ACHN (cell line): ENCODE data around the gene PAN3.

ENCODE experiments used
- DNase-seq: peaks from one replicate; pipeline ENCODE4 v3.0.0-alpha.2; 2015
- in situ Hi-C: cut with HindIII; loops from 2 replicates; pipeline ENCODE4 v1.10.0; 2017; ENCODE audit warnings: low sequenced_read_pairs, low pct_ligation_motif_present, low pct_unique_long_range_greater_than_20kb

The PAN3 gene

GRCh38 chr13:28199089-28199488, 60.7 kb downstream of the PAN3 start:
- in situ Hi-C loops: no loop called here

DNA sequence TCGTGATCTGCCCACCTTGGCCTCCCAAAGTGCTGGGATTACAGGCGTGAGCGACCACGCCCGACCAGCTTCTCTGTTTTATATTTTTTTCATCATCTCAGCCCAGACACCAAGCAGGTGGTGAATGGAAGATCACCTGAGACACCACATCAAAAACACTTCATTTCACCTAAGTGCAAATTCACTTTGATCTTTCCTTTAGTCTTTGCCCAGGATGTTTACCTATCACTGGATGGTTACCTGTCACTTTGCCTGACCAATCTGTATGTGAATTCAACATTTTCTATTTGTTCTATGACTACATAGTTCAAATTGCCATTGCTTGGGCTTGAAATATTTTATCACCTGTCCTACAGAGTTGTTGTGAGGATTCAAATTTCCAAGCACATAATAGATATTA, 65.7 kb downstream of the PAN3 start:
- no peak for DNase-seq
- in situ Hi-C loops: no loop called here

More at GRCh38 chr13:28199089-28199488, 60.7 kb downstream of the PAN3 start:
- no peak for DNase-seq

- in situ Hi-C loops: no loop called here
- DNase-seq: no peak
Observed at GRCh38 chr13:28204690-28205443, 66.5 kb downstream of the PAN3 start.

- DNase-seq: no peak
- in situ Hi-C loops: no loop called here
Observed at GRCh38 chr13:28218679-28219078, 80.3 kb downstream of the PAN3 start.

GRCh38 chr13:28219408-28220099, 81.2 kb downstream of the PAN3 start:
- in situ Hi-C loops: no loop called here
- DNase-seq: no peak

DNA sequence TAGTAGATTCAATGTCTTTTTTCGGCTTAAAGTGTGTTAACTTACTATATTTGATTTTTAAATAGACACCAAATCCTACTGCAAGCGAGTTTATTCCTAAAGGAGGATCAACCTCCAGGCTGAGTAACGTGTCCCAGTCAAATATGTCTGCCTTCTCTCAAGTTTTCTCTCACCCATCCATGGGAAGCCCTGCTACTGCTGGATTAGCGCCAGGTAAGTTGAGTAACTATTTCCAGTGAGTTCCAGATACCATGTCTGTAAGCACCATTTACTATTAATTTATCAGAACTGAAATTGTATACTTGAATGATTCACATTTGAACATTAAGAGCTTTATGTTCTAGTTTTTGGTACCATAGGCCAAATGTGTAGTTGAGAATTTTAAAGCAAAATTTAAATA, 81.8 kb downstream of the PAN3 start:
- in situ Hi-C loops: no loop called here

DNA sequence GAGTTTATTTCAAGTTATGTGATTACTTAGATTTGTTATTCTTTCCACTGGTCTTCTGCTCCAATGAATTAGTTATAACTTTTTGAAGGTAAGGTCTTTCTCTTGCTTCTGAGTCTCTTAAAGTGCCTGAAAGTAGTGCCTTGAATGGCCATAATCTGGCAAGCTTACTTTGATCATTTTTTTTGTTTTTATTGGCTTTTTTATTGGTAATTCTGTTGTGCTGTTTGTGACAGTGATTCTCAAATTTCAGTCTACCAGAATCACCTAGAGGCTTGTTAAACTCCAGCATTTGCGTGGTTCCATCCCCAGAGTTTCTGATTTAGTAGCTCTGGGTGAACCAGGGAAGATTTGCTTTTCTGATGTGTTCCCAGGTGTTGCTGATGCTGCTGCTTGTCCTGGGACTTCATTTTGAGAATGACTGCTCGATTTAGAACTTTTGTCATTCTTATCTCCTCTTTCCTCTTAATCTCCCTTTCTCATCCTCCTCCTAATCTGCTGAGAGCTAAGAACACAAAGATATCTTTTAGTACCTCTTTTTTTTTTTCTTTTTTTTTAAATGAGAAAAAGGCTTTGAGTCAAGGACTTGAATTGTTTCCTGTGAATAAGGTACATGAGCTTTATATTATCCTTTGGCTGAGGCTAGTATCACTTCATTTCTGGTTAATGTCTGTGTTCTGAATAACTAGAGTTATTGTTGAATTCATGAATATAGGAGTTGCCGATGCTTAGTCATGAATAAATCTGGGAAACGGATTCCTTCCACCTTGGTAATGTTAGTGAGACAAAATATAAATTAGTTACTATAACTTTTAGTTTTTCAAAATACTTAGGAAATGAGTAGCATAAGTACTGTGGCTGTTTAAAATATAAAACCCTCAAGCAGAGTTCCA, 91.4 kb downstream of the PAN3 start:
- in situ Hi-C loops: no loop called here
- no peak for DNase-seq

More for the DNA sequence above, 81.8 kb downstream of the PAN3 start:
- no peak for DNase-seq

DNA sequence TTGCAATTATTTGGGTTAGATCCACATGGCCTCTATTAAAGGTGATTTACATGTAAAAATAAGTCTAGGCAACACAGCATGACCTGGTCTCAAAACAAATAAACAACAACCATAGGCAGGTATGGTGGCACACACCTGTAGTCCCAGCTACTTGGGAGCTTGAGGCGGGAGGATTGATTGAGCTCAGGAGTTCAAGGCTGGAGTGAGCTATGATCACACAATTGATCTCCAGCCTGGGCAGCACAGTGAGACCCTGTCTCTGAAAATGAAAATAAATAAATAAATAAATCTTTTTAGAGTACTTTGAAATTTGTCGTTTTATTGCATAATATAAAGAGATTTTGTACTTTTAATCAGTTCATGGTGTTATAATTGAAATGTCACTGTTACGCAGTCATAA, 93.3 kb downstream of the PAN3 start:
- no peak for DNase-seq
- in situ Hi-C loops: no loop called here

DNA sequence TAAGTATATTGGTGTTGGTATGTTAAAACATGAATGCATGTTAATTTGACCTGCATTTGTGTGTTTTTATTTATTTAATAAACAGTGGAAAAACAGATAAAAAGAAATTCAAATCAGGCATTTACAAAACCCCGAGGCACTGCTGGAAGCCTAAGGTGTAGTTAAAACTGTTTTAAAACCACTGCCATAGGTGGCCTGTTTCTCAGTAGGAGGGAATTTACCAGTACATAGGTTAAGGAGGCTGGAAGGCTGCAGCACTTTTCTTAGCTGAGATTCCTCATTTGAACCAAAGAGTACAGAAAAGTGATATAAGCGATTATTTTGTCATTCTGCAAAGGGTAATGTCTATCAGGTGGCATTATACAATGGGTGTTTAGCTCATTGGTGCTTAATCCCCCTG, 99.6 kb downstream of the PAN3 start:
- no peak for DNase-seq
- in situ Hi-C loops: no loop called here

- DNase-seq: no peak
- in situ Hi-C loops: no loop called here
Observed at GRCh38 chr13:28239374-28239773, 101.0 kb downstream of the PAN3 start.

GRCh38 chr13:28245465-28245864, 107.1 kb downstream of the PAN3 start:
- in situ Hi-C loops: no loop called here
- no peak for DNase-seq

GRCh38 chr13:28246891-28247290, 108.5 kb downstream of the PAN3 start:
- no peak for DNase-seq
- in situ Hi-C loops: no loop called here

DNA sequence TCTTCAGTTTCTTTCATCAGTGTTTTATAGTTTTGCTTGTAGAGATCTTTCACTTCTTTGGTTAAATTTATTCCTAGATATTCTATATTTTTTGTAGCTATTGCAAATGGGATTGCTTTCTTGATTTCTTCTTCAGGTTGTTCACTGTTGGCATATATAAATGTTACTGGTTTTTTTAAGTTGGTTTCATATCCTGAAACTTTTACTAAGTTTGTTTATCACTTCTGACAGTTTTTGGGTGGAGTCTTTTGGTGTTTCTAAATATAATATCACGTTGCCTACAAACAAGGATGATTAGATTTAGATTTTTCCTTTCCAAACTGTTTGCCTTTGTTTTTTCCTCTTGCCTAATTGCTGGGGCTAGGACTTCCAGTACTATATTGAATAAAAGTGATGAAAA, 109.7 kb downstream of the PAN3 start:
- in situ Hi-C loops: no loop called here
- no peak for DNase-seq

GRCh38 chr13:28250542-28250941, 112.2 kb downstream of the PAN3 start:
- DNase-seq: no peak
- in situ Hi-C loops: no loop called here

- in situ Hi-C loops: no loop called here
- no peak for DNase-seq
Observed at GRCh38 chr13:28251466-28251865, 113.1 kb downstream of the PAN3 start.

DNA sequence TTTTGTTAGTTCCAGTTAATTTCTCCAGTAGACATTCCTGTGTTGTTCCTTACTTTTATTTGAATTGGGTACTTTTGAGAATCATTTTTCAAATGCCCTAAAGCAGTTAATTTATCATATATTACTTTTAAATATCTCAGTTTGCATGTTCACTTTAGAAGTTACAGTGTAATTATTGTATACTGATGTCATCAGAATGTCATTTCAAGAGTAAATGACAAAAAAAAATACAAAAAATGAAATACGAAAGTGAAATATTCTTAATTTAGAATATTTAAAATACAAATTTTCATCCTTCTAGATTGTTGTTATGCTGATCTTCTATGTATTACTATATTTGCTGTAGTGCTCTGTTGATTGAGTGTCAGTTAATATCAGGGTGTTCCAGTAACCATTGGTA, 114.2 kb downstream of the PAN3 start:
- DNase-seq: no peak
- in situ Hi-C loops: no loop called here

- no peak for DNase-seq
Observed at GRCh38 chr13:28257305-28257704, 119.0 kb downstream of the PAN3 start.

GRCh38 chr13:28258417-28258816, 120.1 kb downstream of the PAN3 start:
- in situ Hi-C loops: no loop called here
- DNase-seq: no peak

More at GRCh38 chr13:28257305-28257704, 119.0 kb downstream of the PAN3 start:
- in situ Hi-C loops: no loop called here

DNA sequence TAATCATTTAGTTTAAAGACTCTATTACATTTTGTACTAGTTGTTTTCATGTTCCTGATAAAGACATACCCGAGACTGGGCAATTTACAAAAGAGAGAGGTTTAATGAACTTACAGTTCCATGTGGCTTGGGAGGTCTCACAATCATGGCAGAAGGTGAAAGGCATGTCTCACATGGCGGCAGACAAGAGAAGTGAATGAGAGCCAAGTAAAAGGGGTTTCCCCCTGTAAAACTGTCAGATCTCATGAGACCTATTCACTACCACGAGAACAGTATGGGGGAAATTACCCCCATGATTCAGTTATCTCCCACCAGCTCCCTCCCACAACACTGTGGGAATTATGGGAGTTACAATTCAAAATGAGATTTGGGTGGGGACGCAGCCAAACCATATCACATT, 129.2 kb downstream of the PAN3 start:
- no peak for DNase-seq
- in situ Hi-C loops: no loop called here
